A549 (cell line): ENCODE data around the gene SPDYE18. TPM values are rescaled to one million over a fixed set of nuclear protein-coding genes. Genes with fewer than 3 reads are reported as not detected.
A peak's percentile ranks its signal among the peaks of the same experiment; 100 is the strongest.
"Not testable (repeated sequence)": the region's sequence is repeated elsewhere in the genome, so short reads cannot be mapped to it uniquely, and the experiment has no call there.

Experiments used
- ATAC-seq, 2 experiments: fragments of 200-7000 bp in 1 of 2; fragments of >200 bp in 1 of 2; cut with Nextera tagmentation in 1 of 2; cut with Tn5 transposase in 1 of 2; 3 replicates each; pipeline versions ENCODE4 v1.8.0 to v1.9.1; 2018 to 2020; ENCODE audit warnings: mild to moderate bottlenecking in 1 of 2, moderate library complexity in 1 of 2
- CTCF ChIA-PET: fragments of 300-600 bp; sonication (Branson Sonifier 250); formaldehyde crosslinking; extraction: SDS; loops from one replicate; lab custom pipeline; 2021; ENCODE audit warnings: antibody characterized with exemption, inconsistent platforms; lab: Yijun Ruan, JAX
- POLR2A ChIA-PET: fragments of 350-600 bp; formaldehyde crosslinking; extraction: SDS; loops from one replicate; lab custom pipeline; 2021; ENCODE audit warnings: antibody characterized with exemption, inconsistent platforms; lab: Yijun Ruan, JAX
- DNase-seq, 2 experiments: peaks; one replicate each; pipeline versions ENCODE4 v3.0.0 to v3.0.0-alpha.2; 2011 to 2016; ENCODE audit warnings: low read depth in 1 of 2, low spot score in 1 of 2
- FAIRE-seq: peaks from 2 replicates; lab custom pipeline; 2011; peaks lifted over from hg19 to GRCh38; lab: Jason Lieb, UNC
- H3K27ac ChIP-seq, 2 experiments: fragments of >200 bp; sonication (Bioruptor Twin); formaldehyde crosslinking; 3 replicates each; pipeline ENCODE4 v1.5.1; 2016 to 2017
- H3K4me1 ChIP-seq: fragments of >200 bp; sonication (Bioruptor Twin); formaldehyde crosslinking; 3 replicates; pipeline ENCODE4 v1.6.1; 2016
- H3K4me2 ChIP-seq: fragments of >200 bp; sonication (Bioruptor Twin); formaldehyde crosslinking; 3 replicates; pipeline ENCODE4 v1.6.1; 2016
- H3K4me3 ChIP-seq: fragments of >200 bp; sonication (Bioruptor Twin); formaldehyde crosslinking; 3 replicates; pipeline ENCODE4 v1.5.1; 2016
- H3K9me3 ChIP-seq: fragments of >200 bp; sonication (Bioruptor Twin); formaldehyde crosslinking; 3 replicates; pipeline ENCODE4 v1.6.1; 2016
- WGBS: methylation state at CpG from one replicate; pipeline ENCODE4 v1.1.6; 2017; ENCODE audit errors: missing lambda C conversion rate; 5-methylcytosine and 5-hydroxymethylcytosine counted together
- polyA minus RNA-seq: library from RNA; depleted of rRNA, polyadenylated mRNA; stranded (reverse); fragments of >200 nt; gene quantifications from 2 replicates; pipeline ENCODE4 v1.2.3, GENCODE V29; 2011; rRNA and poly(A)+ RNA removed
- polyA plus RNA-seq, 4 experiments: library from polyadenylated mRNA; depleted of rRNA in 3 of 4; stranded (reverse); fragments of >200 nt; fragmentation: RNase III in 1 of 4; extraction: RNeasy Plus Mini Kit Qiagen cat#74134 plus additional on column Dnase treatment in 1 of 4; gene quantifications; 2 replicates in 3 of 4; 3 replicates in 1 of 4; pipeline ENCODE4 v1.2.3, GENCODE V29; 2011 to 2017

Gene SPDYE18
- polyA plus RNA-seq (2011; rRNA removed) (not detected in 2 replicates), polyA plus RNA-seq (2017; fragmentation: RNase III; extraction: RNeasy Plus Mini Kit Qiagen cat#74134 plus additional on column Dnase treatment) (not detected in 3 replicates), polyA minus RNA-seq (not detected in 2 replicates)
- polyA plus RNA-seq (2012; cell fraction: cytosol; rRNA removed): 0.04 TPM in 1 of 2 replicates, not detected in the other
- 0.05 and 0.11 TPM in 2 replicates for polyA plus RNA-seq (2012; cell fraction: nucleus; rRNA removed)

- DNase-seq, POLR2A ChIA-PET, CTCF ChIA-PET, H3K9me3 ChIP-seq, H3K27ac ChIP-seq, H3K4me3 ChIP-seq, FAIRE-seq, H3K4me2 ChIP-seq, H3K4me1 ChIP-seq: not testable (repeated sequence)
- peak; percentile 35 to 43; a peak in 3 of 6 replicates for ATAC-seq
- no CpG with 5 or more reads among the region's 4 CpGs for WGBS
These were observed at the start of gene SPDYE18 for GRCh38 chr7:77062557-77062956. SPDYE18 (minus strand) TSS chr7:77062558; CDS start chr7:77060512, 2,046 bp downstream.

- H3K4me3 ChIP-seq, ATAC-seq, H3K27ac ChIP-seq, CTCF ChIA-PET, H3K4me1 ChIP-seq, H3K4me2 ChIP-seq, FAIRE-seq, POLR2A ChIA-PET, DNase-seq, H3K9me3 ChIP-seq: not testable (repeated sequence)
- WGBS: 89% methylated on average over 1 of the region's 1 CpG
These were observed 46.0 kb upstream of the SPDYE18 start for GRCh38 chr7:77108362-77108761.

- POLR2A ChIA-PET, H3K4me1 ChIP-seq, H3K4me3 ChIP-seq, H3K9me3 ChIP-seq, ATAC-seq, DNase-seq, CTCF ChIA-PET, FAIRE-seq, H3K4me2 ChIP-seq, H3K27ac ChIP-seq: not testable (repeated sequence)
- WGBS: 26% methylated on average over 3 of the region's 3 CpGs
These were observed 45.3 kb upstream of the SPDYE18 start for GRCh38 chr7:77107659-77108058.

- H3K27ac ChIP-seq, FAIRE-seq, DNase-seq, POLR2A ChIA-PET, H3K4me3 ChIP-seq, H3K9me3 ChIP-seq, H3K4me2 ChIP-seq, ATAC-seq, CTCF ChIA-PET, H3K4me1 ChIP-seq: not testable (repeated sequence)
- 98% methylated on average over 3 of the region's 3 CpGs for WGBS
These were observed 43.5 kb upstream of the SPDYE18 start for GRCh38 chr7:77105904-77106303.

- ATAC-seq, POLR2A ChIA-PET, CTCF ChIA-PET, H3K9me3 ChIP-seq, DNase-seq, H3K4me3 ChIP-seq, H3K4me2 ChIP-seq, H3K4me1 ChIP-seq, H3K27ac ChIP-seq: not testable (repeated sequence)
- FAIRE-seq: peak; percentile 68
These were observed 40.3 kb upstream of the SPDYE18 start for GRCh38 chr7:77102671-77103070.

GRCh38 chr7:77101187-77101586 is 38.8 kb upstream of the SPDYE18 start:
- ATAC-seq, FAIRE-seq, H3K4me1 ChIP-seq, POLR2A ChIA-PET, H3K9me3 ChIP-seq, CTCF ChIA-PET, H3K4me3 ChIP-seq, H3K27ac ChIP-seq, H3K4me2 ChIP-seq, DNase-seq: not testable (repeated sequence)
- WGBS: 74% methylated on average over 1 of the region's 1 CpG

GRCh38 chr7:77100501-77100900 is 38.1 kb upstream of the SPDYE18 start:
- WGBS: 93% methylated on average over 3 of the region's 3 CpGs
- H3K4me3 ChIP-seq, FAIRE-seq: not testable (repeated sequence)

GRCh38 chr7:77092301-77092700 is 29.9 kb upstream of the SPDYE18 start:
- H3K4me2 ChIP-seq, H3K4me1 ChIP-seq, ATAC-seq, H3K9me3 ChIP-seq, FAIRE-seq, H3K4me3 ChIP-seq, DNase-seq, POLR2A ChIA-PET, H3K27ac ChIP-seq, CTCF ChIA-PET: not testable (repeated sequence)
- 44% methylated on average over 2 of the region's 2 CpGs for WGBS

More at GRCh38 chr7:77100501-77100900, 38.1 kb upstream of the SPDYE18 start:
- H3K4me1 ChIP-seq, DNase-seq, POLR2A ChIA-PET, ATAC-seq, H3K27ac ChIP-seq, H3K9me3 ChIP-seq, CTCF ChIA-PET, H3K4me2 ChIP-seq: not testable (repeated sequence)

- ATAC-seq, DNase-seq, H3K4me1 ChIP-seq, H3K4me3 ChIP-seq, H3K27ac ChIP-seq, CTCF ChIA-PET, H3K4me2 ChIP-seq, POLR2A ChIA-PET, FAIRE-seq, H3K9me3 ChIP-seq: not testable (repeated sequence)
- 92% methylated on average over 1 of the region's 1 CpG for WGBS
These were observed 19.8 kb upstream of the SPDYE18 start for GRCh38 chr7:77082192-77082591.

- POLR2A ChIA-PET, H3K27ac ChIP-seq, H3K4me3 ChIP-seq, H3K9me3 ChIP-seq, DNase-seq, CTCF ChIA-PET, H3K4me1 ChIP-seq: not testable (repeated sequence)
- H3K4me2 ChIP-seq: peak overlapping the region; percentile 36; the same call in 1 of the 3 replicates
- ATAC-seq (peak; percentile 77 to 80), FAIRE-seq (peak; percentile 18)
- WGBS: 5% methylated on average over 2 of the region's 2 CpGs
These were observed 17.9 kb upstream of the SPDYE18 start for GRCh38 chr7:77080236-77080635.

- WGBS: 54% methylated on average over 5 of the region's 5 CpGs
- FAIRE-seq, H3K4me2 ChIP-seq, H3K9me3 ChIP-seq, H3K27ac ChIP-seq, H3K4me1 ChIP-seq, POLR2A ChIA-PET, H3K4me3 ChIP-seq, ATAC-seq, DNase-seq, CTCF ChIA-PET: not testable (repeated sequence)
These were observed 17.3 kb upstream of the SPDYE18 start for GRCh38 chr7:77079624-77080023.

- POLR2A ChIA-PET, H3K4me1 ChIP-seq, ATAC-seq, DNase-seq, H3K9me3 ChIP-seq, H3K27ac ChIP-seq, CTCF ChIA-PET, FAIRE-seq, H3K4me2 ChIP-seq, H3K4me3 ChIP-seq: not testable (repeated sequence)
These were observed 16.8 kb upstream of the SPDYE18 start for GRCh38 chr7:77079112-77079511.
